GM21447 (cell line): Measurements from ENCODE around the gene ZNF549.
"Not testable (repeated sequence)": the region's sequence is repeated elsewhere in the genome, so short reads cannot be mapped to it uniquely, and the experiment has no call there.

ENCODE experiments used
- ATAC-seq: cut with Tn5 transposase; IDR thresholded peaks from one replicate; pipeline ENCODE4 v1.9.1; 2021; ENCODE audit not compliant: unreplicated experiment

The ZNF549 gene

GRCh38 chr19:57527136-57527881, at the start of gene ZNF549:
Gene ZNF549, plus strand, starts transcription at chr19:57527356. Its CDS starts 218 bp downstream, at chr19:57527574.
- peak; percentile 99 for ATAC-seq

- peak; percentile 96 for ATAC-seq
These were observed 39.5 kb upstream of the ZNF549 start, which contains the start of gene ZNF419 for GRCh38 chr19:57487477-57488298. Gene ZNF419, plus strand, starts transcription at chr19:57487750. Its CDS starts 201 bp downstream, at chr19:57487951.

- ATAC-seq: not testable (repeated sequence)
These were observed 38.9 kb upstream of the ZNF549 start for GRCh38 chr19:57488299-57488644.

GRCh38 chr19:57499332-57499679, 27.9 kb upstream of the ZNF549 start:
- not testable (repeated sequence) for ATAC-seq

- peak; percentile 99 for ATAC-seq
These were observed 27.3 kb upstream of the ZNF549 start, which contains the start of gene ZNF773 for GRCh38 chr19:57499680-57500395. Gene ZNF773, plus strand, starts transcription at chr19:57499938. Its CDS starts 143 bp downstream, at chr19:57500081.

GRCh38 chr19:57500400-57500799, 26.8 kb upstream of the ZNF549 start:
- ATAC-seq: not testable (repeated sequence)

GRCh38 chr19:57506163-57506562, 21.0 kb upstream of the ZNF549 start:
- ATAC-seq: no peak

- no peak for ATAC-seq
These were observed 15.7 kb upstream of the ZNF549 start for GRCh38 chr19:57511484-57511883.

- ATAC-seq: no peak
These were observed 14.3 kb upstream of the ZNF549 start for GRCh38 chr19:57512845-57513244.

- no peak for ATAC-seq
These were observed 11.9 kb upstream of the ZNF549 start for GRCh38 chr19:57515255-57515654.

- not testable (repeated sequence) for ATAC-seq
These were observed 9.1 kb upstream of the ZNF549 start for GRCh38 chr19:57518021-57518420.

GRCh38 chr19:57537953-57538547, 10.9 kb downstream of the ZNF549 start:
- ATAC-seq: no peak

- ATAC-seq: no peak
These were observed 19.4 kb downstream of the ZNF549 start for GRCh38 chr19:57546513-57546912.

- ATAC-seq: no peak
These were observed 25.3 kb downstream of the ZNF549 start for GRCh38 chr19:57552432-57552831.

- ATAC-seq: no peak
These were observed 30.5 kb downstream of the ZNF549 start for GRCh38 chr19:57557659-57558058.

- no peak for ATAC-seq
These were observed 31.4 kb downstream of the ZNF549 start for GRCh38 chr19:57558525-57558924.

- ATAC-seq: peak; percentile 41
These were observed 31.9 kb downstream of the ZNF549 start for GRCh38 chr19:57559008-57559403.

- peak; percentile 99 for ATAC-seq
These were observed 32.4 kb downstream of the ZNF549 start, which contains the start of gene ZNF550 for GRCh38 chr19:57559404-57560025. Gene ZNF550, minus strand, starts transcription at chr19:57559863. Its CDS starts 181 bp downstream, at chr19:57559682.

GRCh38 chr19:57560049-57560491, 32.9 kb downstream of the ZNF549 start:
- no peak for ATAC-seq

- no peak for ATAC-seq
These were observed 36.4 kb downstream of the ZNF549 start for GRCh38 chr19:57563547-57563946.
